Peyer's patch (tissue), 4 donors: ENCODE data around the gene EFCAB14. TPM values are rescaled to one million over a fixed set of nuclear protein-coding genes. Genes with fewer than 3 reads are reported as not detected.
A peak's percentile ranks its signal among the peaks of the same experiment; 100 is the strongest.

Source experiments
- DNase-seq, 3 donors: peaks; one replicate each; pipeline ENCODE4 v3.0.0-alpha.2; 2017 to 2019
- H3K27ac ChIP-seq, 4 donors: fragments of 200-600 bp; sonication (generic); one replicate each; pipeline ENCODE4 v1.5.1; 2016 to 2019
- H3K27me3 ChIP-seq, 2 donors: fragments of 200-600 bp; sonication (generic); one replicate each; pipeline ENCODE4 v1.5.1; 2019
- H3K36me3 ChIP-seq, 3 donors: fragments of 200-600 bp; sonication (generic); one replicate each; pipeline ENCODE4 v1.5.1; 2016 to 2019
- H3K4me1 ChIP-seq, 4 donors: fragments of 200-600 bp; sonication (generic); one replicate each; pipeline ENCODE4 v1.5.1; 2016 to 2019
- H3K4me3 ChIP-seq, 4 donors: fragments of 200-600 bp; sonication (generic); 1 replicate in 3 of 4; 2 replicates in 1 of 4; pipeline ENCODE4 v1.5.1; 2016 to 2019; ENCODE audit warnings: mild to moderate bottlenecking in 1 of 4
- H3K9me3 ChIP-seq, 4 donors: fragments of 200-600 bp; sonication (generic); one replicate each; pipeline ENCODE4 v1.5.1; 2016 to 2019; ENCODE audit warnings: mild to moderate bottlenecking in 1 of 4
- POLR2A ChIP-seq, 2 donors: fragments of 450-650 bp; IDR thresholded peaks; one replicate each; pipeline ENCODE4 v1.5.1; 2017; ENCODE audit warnings: antibody characterized with exemption in 2 of 2, mild to moderate bottlenecking in 2 of 2, moderate library complexity in 2 of 2
- total RNA-seq, 4 donors: library from RNA; depleted of rRNA; stranded (reverse); fragments of >200 nt; gene quantifications; one replicate each; pipeline ENCODE4 v1.1.0, GENCODE V29; 2016
- TF ChIP-seq, protein P1 (sequence below), 6 experiments: fragments of 450-650 bp in 4 of 6; fragments of 200-600 bp in 2 of 6; sonication (generic) in 1 of 6; IDR thresholded peaks; one replicate each; pipeline ENCODE4 v1.5.1; 2017 to 2019; ENCODE audit warnings: antibody characterized with exemption in 6 of 6, mild to moderate bottlenecking in 3 of 6, moderate library complexity in 1 of 6

EFCAB14 gene
- total RNA-seq, 4 donors from 2014 or later: 86.6 to 153 (median 96.9) TPM

DNA sequence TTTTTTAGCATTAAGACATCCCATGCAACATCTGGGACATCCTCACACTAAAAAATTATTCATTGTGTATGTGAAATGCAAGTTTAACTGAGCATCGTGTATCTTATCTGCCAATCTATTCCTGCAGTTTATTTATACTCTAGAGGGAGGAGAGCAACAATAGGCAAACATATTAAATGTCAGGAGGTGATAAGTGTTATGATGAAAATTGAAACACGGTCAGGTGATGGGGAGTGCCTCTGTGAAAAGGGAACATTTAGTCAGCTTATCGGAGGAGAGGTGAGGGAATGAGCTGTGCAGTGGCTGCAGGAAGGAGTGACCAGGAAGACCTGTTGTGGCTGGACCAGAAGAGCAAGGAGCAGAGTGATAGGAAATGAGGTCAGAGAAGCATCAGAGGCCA, 775 bp upstream of the EFCAB14 start:
- H3K4me3 ChIP-seq: peak overlapping the region in 3 of 4 donors; percentile 92 to 99 (median 95)

DNA sequence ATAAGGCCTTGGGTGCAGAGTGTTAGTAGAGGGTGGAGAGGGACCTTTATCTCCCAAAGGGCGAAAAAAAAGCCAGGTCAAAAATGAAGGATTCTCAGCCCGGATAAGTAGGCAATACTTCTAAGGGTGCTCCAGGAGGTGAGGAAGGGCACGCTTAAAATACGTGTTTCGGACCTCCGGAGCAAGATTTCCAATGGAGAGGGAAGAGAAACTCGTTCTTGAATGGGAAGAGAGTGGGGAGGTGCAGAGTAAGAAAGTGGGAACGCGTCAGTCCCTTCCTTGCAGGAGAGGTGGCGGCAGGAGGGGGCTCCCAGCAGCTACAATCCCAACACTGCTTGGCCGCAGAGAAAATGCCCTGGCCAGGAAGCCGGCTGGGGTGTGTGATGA, 581 bp downstream of the EFCAB14 start:
- H3K36me3 ChIP-seq: peaks cover 0 to 17% (median 0%) of the 10 kb centered on the region in 3 donors
- H3K4me1 ChIP-seq: peaks cover 9 to 26% (median 18%) of the 10 kb centered on the region in 4 donors
- H3K9me3 ChIP-seq: no peaks in the 10 kb centered on the region
- TF ChIP-seq, protein P1, sequence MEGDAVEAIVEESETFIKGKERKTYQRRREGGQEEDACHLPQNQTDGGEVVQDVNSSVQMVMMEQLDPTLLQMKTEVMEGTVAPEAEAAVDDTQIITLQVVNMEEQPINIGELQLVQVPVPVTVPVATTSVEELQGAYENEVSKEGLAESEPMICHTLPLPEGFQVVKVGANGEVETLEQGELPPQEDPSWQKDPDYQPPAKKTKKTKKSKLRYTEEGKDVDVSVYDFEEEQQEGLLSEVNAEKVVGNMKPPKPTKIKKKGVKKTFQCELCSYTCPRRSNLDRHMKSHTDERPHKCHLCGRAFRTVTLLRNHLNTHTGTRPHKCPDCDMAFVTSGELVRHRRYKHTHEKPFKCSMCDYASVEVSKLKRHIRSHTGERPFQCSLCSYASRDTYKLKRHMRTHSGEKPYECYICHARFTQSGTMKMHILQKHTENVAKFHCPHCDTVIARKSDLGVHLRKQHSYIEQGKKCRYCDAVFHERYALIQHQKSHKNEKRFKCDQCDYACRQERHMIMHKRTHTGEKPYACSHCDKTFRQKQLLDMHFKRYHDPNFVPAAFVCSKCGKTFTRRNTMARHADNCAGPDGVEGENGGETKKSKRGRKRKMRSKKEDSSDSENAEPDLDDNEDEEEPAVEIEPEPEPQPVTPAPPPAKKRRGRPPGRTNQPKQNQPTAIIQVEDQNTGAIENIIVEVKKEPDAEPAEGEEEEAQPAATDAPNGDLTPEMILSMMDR (IDR thresholded peaks at IDR 0.05): no peak
- no peak for TF ChIP-seq POLR2A (IDR thresholded peaks at IDR 0.05)
- no peaks in the 10 kb centered on the region for H3K27me3 ChIP-seq
- DNase-seq: no peak
- H3K4me3 ChIP-seq: peak overlapping the region; percentile 92 to 99 (median 96)
- peak overlapping the region; percentile 84 to 96 (median 88) for H3K27ac ChIP-seq

More for the DNA sequence above, 775 bp upstream of the EFCAB14 start:
- Histone ChIP-seq H3K9me3 (no peaks in the 10 kb centered on the region), H3K27me3 (no peaks in the 10 kb centered on the region), H3K27ac (peak overlapping the region; percentile 84 to 96 (median 88)), H3K4me1 (peaks cover 9 to 26% (median 18%) of the 10 kb centered on the region in 4 donors), H3K36me3 (peaks cover 0 to 10% (median 0%) of the 10 kb centered on the region in 3 donors)
- DNase-seq: peak in 1 of 3 donors; percentile 62
- no peak for TF ChIP-seq POLR2A (IDR thresholded peaks at IDR 0.05)
- TF ChIP-seq, protein P1 (IDR thresholded peaks at IDR 0.05): no peak

DNA sequence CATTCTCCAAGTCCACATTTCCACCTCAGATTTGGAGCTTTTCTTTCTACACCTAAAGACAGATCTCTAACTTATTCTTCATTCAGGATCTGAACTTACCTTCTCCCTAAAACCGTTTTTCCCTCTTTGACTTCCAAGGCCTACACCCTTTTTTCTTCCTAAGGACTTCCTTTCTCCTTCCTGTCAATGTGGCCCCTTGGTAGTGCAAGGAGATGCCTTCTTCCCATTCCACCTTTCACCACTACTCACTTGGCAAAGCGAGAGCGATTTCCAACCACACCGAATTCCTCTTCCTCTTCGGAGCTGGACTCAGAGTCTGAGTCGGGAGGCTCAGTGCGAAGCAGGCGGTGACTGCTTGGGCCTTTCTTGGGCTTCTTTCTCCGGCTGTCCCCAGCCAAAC, 1.3 kb downstream of the EFCAB14 start:
- Histone ChIP-seq H3K27me3 (no peaks in the 10 kb centered on the region), H3K4me1 (peaks cover 9 to 26% (median 18%) of the 10 kb centered on the region in 4 donors), H3K9me3 (no peaks in the 10 kb centered on the region), H3K27ac (no peak overlapping the region), H3K36me3 (peaks cover 0 to 23% (median 0%) of the 10 kb centered on the region in 3 donors), H3K4me3 (peak overlapping the region; percentile 92 to 99 (median 96))
- no peak for TF ChIP-seq POLR2A (IDR thresholded peaks at IDR 0.05)
- TF ChIP-seq, protein P1 (IDR thresholded peaks at IDR 0.05): no peak
- DNase-seq: no peak

DNA sequence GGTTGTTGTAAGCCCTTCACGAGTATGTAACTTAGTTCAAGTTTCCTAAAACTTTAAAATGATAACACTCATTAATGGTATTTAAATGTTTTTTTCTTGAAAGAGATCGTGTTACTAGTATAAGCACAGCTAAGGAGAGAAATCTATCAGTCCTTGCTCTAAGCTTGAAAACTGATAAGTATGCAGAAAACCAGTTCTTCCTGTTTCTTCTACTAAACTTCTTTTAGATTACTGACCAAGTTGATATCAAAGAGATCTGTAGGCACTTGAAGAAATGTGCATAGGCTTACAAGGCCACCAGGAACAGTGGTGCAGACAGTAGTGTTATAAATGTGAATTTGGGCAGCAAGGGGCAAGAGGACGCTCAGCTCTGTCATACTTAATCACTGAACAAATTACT, 3.9 kb downstream of the EFCAB14 start:
- no peak for TF ChIP-seq POLR2A (IDR thresholded peaks at IDR 0.05)
- TF ChIP-seq, protein P1 (IDR thresholded peaks at IDR 0.05): no peak
- no peaks in the 10 kb centered on the region for H3K9me3 ChIP-seq
- H3K27ac ChIP-seq: no peak overlapping the region
- no peak overlapping the region for H3K4me3 ChIP-seq
- H3K36me3 ChIP-seq: peaks cover 0 to 34% (median 0%) of the 10 kb centered on the region in 3 donors
- DNase-seq: no peak
- peaks cover 9 to 26% (median 19%) of the 10 kb centered on the region in 4 donors for H3K4me1 ChIP-seq
- H3K27me3 ChIP-seq: no peaks in the 10 kb centered on the region

DNA sequence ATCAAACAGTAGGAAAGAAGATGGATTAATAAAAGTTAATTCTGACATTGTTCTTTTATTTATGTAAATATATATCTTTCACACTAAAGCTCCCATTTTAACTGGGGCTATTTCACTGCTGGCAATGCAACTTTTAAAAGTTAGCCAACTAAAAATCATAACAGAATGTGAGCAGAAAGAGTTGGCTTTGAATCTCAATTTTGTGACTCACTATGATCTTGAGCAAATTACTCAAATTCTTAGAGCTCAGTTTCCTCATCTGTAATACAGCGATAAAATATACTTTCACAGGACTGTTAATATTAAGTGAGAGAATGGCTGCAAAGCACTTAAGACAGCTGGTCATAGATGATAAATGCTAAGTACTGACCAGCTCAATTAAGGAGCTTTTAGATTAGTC, 10.8 kb downstream of the EFCAB14 start:
- peaks cover 0 to 79% (median 0%) of the 10 kb centered on the region in 3 donors for H3K36me3 ChIP-seq
- H3K4me1 ChIP-seq: peaks cover 0 to 3% (median 0%) of the 10 kb centered on the region in 4 donors
- no peaks in the 10 kb centered on the region for H3K27me3 ChIP-seq
- no peak overlapping the region for H3K27ac ChIP-seq
- DNase-seq: no peak
- TF ChIP-seq, protein P1 (IDR thresholded peaks at IDR 0.05): no peak
- no peak for TF ChIP-seq POLR2A (IDR thresholded peaks at IDR 0.05)
- H3K4me3 ChIP-seq: no peak overlapping the region
- H3K9me3 ChIP-seq: no peaks in the 10 kb centered on the region
